Skin epidermis (tissue), 12 donors: ENCODE results near the gene CA14.
A peak's percentile ranks its signal among the peaks of the same experiment; 100 is the strongest.
"Not testable (repeated sequence)": the region's sequence is repeated elsewhere in the genome, so short reads cannot be mapped to it uniquely, and the experiment has no call there.

Experiments used
- H3K27ac ChIP-seq, 21 experiments: fragments of 200-600 bp; sonication (generic) in 11 of 21; one replicate each; pipeline ENCODE4 v1.5.0; 2020; ENCODE audit warnings: mild to moderate bottlenecking in 3 of 21, inconsistent platforms in 2 of 21, moderate library complexity in 2 of 21
- H3K4me3 ChIP-seq, 7 experiments: fragments of 200-600 bp; sonication (generic) in 2 of 7; one replicate each; pipeline ENCODE4 v1.5.0; 2020; ENCODE audit warnings: inconsistent platforms in 2 of 7, mild to moderate bottlenecking in 2 of 7, moderate library complexity in 1 of 7

The CA14 gene

DNA sequence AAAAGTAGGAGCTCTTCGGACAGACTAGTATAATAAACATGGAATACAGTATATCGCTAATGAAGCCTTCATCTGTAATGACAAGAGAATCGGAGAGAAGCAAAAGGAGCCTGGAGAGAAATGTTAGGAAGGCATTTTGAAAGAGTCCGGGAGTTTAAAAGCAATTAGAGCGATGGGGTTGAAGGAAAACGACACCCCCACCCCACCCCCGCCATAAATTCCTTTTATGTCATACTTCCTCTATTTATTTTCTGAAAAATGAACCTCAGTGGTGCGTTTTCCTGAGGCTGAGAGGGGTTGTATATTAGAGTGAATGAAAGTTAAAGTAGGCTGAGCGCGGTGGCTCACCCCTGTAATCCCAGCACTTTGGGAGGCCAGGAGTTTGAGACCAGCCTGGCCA is 11.9 kb downstream of the CA14 start:
- Histone ChIP-seq H3K4me3 (peak overlapping the region; percentile 77 to 99 (median 93)), H3K27ac (peak overlapping the region in 20 of 21 experiments; percentile 67 to 99 (median 97))

DNA sequence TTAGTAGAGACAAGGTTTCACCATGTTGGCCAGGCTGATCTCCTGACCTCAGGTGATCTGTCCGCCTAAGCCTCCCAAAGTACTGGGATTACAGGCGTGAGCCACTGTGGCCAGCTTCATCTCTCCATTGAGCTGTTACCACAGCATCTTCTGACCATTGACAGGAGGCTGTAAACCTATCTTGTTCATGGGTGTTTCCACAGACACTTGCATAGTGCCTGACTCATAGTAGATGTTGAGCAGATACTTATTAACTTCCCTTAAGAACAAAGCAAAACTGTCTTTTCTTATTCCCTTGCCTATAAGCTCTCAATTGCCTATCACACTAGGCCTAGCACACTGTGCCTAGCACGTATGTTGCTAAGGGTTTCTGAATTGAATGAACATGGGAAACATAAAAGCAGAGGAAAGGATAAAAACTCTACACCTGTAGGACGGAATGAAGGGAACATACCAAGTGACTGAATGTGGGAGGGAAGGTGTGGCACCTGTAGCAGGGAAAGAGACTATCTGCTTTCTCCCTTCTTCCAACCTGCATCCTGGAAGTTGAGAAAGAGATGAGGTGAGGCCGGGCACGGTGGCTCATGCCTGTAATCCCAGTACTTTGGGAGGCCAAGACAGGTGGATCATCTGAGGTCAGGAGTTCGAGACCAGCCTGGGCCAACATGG is 13.9 kb downstream of the CA14 start:
- Histone ChIP-seq H3K4me3 (no peak overlapping the region), H3K27ac (peak overlapping the region in 4 of 21 experiments; percentile 23 to 72 (median 48))

DNA sequence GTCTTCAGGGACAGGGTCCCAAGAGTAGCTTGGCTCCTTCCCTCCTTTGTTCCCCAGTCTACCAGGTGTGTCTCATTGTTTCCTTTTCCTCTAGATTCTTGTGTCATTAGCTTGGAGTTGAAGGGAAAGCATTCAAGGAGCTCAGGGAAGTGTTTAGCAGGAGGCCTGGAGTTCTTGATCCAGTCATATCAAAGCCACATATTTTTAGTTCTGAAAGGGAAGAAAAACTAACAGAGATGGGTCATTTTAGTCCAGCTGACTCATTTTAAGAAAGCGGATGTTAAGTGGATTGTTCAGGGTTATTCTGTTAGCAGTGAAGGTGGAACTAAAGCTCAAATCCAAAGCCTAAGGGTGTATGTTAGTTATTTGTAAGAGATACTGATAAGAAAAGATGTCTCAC is 15.7 kb downstream of the CA14 start:
- H3K4me3 ChIP-seq, result no peak overlapping the region
- H3K27ac ChIP-seq, result peak overlapping the region in 10 of 21 experiments; percentile 18 to 72 (median 52)

DNA sequence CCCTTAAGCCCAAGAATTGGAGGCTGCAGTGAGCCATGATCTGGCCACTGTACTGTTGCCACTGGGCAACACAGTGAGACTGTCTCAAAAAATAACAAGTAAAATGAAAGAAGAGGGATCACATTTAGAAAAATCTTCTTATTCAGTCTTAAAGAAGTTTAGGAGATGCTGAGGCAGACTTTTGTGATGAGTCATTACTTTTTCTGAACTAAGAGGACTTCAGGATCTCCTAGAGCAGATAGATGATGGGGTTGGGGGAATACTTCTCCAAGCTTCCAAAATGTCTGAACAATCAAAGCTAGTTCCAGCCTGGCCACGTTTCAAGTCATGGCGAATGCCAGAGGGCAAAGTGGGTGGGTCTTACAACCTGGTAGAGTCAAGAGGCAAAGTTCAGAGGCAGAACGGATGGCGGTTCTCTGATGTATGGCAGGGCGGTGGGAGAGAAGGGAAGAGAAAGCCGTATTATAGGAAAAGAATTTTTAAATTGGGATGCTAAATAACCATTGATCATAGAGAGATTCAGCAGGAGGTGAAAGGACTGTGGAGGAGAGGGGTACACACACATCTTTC is 22.6 kb downstream of the CA14 start:
- Histone ChIP-seq H3K4me3 (no peak overlapping the region), H3K27ac (peak overlapping the region in 9 of 21 experiments; percentile 66 to 94 (median 87))

DNA sequence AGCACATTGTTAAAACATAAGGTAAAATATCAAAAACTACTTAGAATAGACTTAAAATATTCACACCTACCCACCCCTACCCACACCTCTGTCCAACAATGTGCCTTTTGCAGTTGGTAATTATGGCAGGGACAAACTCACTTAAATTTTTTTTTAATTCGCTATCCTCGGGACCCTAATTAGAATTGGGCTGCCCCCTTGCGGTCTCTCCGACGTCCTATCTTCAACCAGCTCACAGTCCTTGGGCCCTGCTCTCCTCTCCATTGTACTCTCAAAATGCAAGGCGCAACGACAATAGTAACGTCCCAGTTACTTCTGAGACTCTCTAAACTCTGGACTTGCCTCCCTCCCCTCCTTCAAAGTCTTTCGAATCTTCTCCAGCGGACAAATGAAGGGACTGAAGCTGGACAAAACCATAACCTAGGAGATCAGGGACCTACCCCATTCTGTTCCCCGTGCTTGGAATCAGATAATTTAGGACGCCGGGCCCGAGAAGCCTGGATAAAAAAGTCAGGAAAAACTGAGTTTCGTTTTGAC is 23.7 kb downstream of the CA14 start:
- H3K27ac ChIP-seq, result peak overlapping the region in 20 of 21 experiments; percentile 39 to 94 (median 85)
- peak overlapping the region; percentile 29 to 54 (median 49) for H3K4me3 ChIP-seq

DNA sequence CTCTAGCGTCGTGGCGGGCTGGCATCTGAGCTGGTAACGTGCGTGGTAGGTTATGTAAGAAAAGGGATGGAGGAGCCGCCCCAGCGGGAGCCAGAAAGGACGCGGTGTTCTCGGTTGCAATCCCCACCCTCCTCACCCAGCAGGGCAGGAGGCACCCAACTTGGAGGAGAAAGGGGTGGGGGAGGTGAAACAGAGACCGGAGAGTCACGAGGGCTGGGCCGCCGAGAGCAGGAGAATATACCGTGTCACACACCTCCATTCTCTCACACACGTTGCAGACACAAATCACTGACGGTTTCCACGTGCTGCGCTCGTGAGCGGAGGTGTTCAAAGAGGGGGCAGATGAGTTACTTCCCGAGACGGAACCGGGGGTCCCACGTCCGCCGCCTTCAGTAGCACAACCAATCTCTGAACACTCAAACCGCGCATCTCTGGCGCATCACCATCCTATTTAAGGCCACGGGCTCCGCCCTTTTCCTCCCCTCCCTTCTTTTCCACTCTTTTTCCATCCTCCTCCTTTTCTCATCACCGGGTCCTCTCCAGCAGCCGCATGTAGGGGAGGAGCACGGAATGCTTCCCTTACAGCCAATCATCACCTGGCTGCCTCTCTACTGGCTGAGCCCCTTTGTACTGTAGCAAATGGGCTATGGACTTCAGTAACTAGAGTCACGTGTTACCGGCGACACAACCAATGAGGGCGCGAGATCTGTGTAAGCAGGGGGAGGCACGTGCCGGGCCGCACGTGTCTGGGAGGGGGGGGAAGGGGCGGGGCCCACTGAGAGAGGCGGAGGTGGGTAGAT is 24.4 kb downstream of the CA14 start, which contains the start of gene CIART:
Gene CIART, plus strand, starts transcription at position 797 of the 800 bp plus-strand sequence. CDS start 714 bp downstream, outside the sequence.
- Histone ChIP-seq H3K4me3 (peak within 1 kb of the TSS; percentile 29 to 54 (median 49)), H3K27ac (peak within 1 kb of the TSS; percentile 8 to 94 (median 84))

DNA sequence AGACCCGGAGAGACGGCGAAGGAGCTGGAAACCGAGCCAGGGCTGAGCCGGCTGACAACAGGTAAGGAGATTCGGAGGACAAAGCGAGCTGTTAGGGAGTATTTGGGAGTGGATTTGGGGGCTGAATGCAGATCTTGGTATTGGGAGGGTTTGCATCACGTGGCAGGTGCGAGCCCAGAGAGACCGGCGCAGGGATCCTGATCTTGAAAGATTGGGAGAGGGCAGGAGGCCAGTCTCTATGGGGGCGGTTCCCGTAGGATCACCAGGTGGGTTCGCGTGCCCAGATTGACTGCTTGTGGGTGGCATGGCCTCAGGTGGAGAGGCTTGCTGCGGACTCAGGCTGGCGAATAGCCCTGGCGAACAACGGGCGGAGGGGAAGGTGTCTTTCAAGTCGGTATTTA is 25.0 kb downstream of the CA14 start:
- peak overlapping the region in 19 of 21 experiments; percentile 37 to 94 (median 74) for H3K27ac ChIP-seq

DNA sequence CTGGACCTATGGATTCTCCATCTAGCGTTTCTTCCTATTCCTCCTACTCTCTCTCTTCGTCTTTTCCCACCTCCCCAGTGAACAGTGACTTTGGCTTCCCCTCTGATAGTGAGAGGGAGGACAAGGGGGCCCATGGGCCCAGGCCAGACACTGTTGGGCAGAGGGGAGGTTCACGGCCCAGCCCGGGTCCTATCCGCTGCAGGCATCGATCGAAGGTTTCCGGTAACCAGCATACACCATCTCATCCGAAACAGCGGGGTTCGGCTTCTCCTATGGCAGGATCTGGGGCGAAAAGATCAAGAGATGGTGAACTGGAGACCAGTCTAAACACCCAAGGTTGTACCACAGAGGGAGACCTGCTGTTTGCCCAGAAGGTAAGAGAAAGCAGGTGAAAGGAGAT is 25.7 kb downstream of the CA14 start:
- peak overlapping the region in 6 of 7 experiments; percentile 41 to 54 (median 49) for H3K4me3 ChIP-seq
- peak overlapping the region in 13 of 21 experiments; percentile 60 to 94 (median 75) for H3K27ac ChIP-seq

More for the DNA sequence above, 25.0 kb downstream of the CA14 start:
- peak overlapping the region; percentile 29 to 54 (median 49) for H3K4me3 ChIP-seq

DNA sequence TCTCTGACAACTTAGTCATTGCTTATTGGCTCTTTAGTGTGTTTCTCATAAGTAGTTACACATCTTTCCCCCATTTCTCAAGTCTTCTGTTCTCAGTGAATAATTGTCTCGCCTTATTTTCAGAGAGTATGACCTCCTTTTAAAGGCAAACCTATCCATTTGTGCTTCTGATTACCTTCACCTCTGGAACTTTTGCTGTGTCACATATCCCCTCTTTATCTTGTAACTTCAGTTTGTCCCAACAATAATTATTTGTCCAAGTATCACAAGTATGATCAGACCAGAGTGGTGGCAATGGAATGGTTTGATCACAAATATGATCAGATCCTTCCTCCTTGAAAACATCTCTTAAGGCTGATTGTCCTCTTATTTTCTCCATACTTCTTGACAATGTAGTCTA is 30.8 kb downstream of the CA14 start:
- no peak overlapping the region for H3K27ac ChIP-seq
- H3K4me3 ChIP-seq, result no peak overlapping the region

DNA sequence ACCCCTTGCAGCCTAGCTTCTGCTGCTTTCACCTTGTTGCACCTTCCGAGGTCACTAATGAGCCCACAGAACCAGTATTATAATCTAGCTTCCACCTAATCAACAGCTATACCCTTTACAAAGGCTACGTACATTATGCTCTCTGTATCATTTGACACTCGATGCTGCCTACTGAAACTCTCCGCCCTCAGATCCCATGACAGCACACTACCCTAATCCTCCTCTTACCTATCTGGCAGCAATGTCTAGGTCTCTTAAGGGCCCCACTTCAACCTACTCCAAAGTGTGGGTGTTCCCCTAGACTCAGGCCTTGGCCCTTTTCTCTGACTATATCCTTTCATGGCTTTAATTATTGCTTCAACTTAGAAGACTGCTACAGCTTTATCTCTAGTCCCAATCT is 31.2 kb downstream of the CA14 start:
- H3K4me3 ChIP-seq, result no peak overlapping the region
- H3K27ac ChIP-seq, result no peak overlapping the region

DNA sequence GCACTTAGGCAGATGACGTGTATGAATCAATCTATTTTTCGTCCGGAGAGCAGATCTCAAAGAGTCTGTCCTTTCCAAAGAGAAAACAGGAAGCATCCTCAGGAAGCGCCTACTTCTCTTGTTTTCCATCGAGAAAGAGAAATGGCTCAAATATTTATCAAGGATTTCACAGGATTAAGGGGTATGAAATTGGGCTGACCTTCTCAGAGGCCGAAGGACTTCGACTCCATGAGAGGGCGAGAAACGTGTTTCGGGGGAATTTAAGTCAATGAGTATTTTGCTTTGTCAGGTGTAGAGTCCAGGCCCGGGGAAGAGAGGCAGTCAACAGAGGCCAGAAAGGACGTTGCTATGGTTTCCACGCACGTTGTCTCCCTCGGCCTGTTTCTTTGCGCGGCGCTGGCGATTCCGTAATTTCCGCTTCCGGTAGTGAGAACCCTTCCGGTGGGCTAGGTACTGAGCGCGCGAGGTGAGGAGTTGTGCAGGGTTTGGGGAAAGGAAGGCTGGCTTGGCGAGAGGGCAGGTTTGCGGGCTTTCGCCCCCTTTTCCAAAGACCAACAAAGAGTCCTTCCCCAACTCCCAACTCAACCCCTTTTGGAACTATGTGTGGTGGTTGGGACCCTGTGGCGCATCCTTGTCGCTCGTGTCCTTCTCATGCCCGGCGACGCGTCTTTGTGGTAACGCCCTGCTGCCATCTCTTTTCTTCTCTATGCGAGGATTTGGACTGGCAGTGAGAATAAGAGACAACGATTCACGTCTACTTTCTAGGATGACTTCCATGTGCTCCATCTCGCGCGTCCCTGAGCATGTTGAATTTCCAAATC is 36.1 kb downstream of the CA14 start, which contains the start of gene MRPS21:
Gene MRPS21, plus strand, starts transcription at position 429 of the 821 bp plus-strand sequence. CDS start 506 bp downstream, outside the sequence.
- peak within 1 kb of the TSS; percentile 59 to 89 (median 69) for H3K4me3 ChIP-seq

DNA sequence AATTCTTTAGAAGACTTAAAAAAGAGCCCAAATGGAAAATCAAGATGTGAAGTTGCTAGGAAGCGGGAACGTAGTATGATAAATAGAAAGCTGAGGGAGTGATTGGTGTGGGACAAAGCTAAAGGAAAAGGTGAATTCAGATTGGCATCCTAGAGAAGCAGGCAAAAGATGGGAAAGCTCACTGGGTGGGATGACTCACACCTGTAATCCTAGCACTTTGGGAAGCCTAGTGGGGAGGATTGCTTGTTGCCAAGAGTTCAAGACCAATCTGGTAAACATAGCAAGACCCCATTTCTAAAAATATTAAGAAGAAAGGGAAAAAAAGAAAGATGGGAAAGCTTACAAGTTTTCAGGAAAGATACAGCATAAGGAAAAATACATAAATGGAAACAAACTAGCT is 37.9 kb downstream of the CA14 start:
- no peak overlapping the region for H3K27ac ChIP-seq
- no peak overlapping the region for H3K4me3 ChIP-seq

More for the DNA sequence above, 36.1 kb downstream of the CA14 start, which contains the start of gene MRPS21:
- peak within 1 kb of the TSS in 20 of 21 experiments; percentile 26 to 82 (median 72) for H3K27ac ChIP-seq

DNA sequence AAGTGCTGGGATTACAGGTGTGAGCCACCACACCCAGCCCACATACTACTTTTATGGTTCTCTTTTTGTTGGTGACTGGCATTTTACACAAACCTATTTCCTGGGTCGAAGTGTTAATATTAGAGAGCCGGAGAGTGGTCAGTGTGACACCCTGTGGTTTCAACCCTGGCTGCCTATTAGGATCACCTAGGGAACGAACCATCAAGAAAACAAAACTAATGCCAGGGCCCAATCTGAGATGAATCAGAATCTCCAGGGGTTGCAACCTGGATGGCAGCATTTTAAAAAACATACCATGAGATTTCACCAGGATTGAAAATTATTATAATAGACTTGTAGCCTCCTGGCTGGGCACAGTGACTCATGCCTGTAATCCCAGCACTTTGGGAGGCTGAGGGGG is 42.1 kb downstream of the CA14 start:
- no peak overlapping the region for H3K27ac ChIP-seq
- no peak overlapping the region for H3K4me3 ChIP-seq

DNA sequence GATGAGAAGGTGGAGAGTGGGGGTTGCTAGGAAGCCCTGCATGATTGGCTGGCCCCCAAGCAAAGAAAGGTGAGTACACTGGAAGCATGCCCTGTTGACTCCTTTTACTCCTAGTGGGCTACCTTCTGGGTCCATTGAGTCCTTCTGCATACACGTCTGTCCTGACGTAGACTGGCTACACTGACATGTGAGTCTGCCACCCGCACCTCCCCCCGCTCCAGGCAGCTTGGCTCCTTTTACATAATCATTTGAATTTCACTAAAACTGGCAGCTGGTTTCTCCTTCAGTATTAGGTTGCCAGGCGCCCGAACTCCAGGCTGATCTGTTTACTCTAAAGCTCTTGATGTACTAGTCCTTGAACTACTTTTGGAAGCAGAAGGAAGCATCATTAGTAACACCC is 44.8 kb downstream of the CA14 start:
- no peak overlapping the region for H3K27ac ChIP-seq
- no peak overlapping the region for H3K4me3 ChIP-seq

DNA sequence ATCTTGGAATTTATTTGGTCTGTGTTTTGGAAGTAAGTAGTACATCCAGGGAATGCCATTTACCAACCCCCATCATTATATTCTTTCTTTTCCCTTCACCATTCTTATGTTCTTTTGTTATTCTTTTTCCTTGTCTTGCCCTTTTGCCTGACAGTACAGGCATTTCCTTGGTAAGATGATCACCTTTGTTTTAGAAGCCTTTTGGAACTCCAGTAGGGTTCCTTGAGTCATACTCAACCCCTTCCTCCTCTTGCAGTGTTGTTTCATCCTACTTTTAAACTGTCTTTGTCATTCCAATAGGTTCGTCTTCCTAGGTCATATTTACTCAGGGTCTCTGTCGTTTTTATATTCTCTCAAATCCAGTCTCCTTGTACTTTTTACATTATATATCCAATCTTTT is 45.3 kb downstream of the CA14 start:
- Histone ChIP-seq H3K4me3 (no peak overlapping the region), H3K27ac (no peak overlapping the region)

DNA sequence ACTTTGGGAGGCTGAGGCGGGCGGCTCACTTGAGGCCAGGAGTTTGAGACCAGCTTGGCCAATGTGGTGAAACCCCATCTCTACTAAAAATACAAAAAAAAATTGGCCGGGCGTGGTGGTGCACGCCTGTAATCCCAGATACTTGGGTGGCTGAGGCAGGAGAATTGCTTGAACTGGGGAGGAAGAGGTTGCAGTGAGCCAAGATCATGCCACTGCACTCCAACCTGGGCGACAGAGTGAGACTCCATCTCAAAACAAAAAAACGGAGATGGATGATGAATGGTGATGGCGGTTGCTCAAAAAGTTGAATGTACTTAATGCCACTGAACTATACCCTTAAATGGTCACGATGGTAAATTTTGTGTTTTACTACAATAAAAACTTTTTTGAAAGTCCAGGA is 51.0 kb downstream of the CA14 start:
- not testable (repeated sequence) for H3K27ac ChIP-seq, H3K4me3 ChIP-seq

DNA sequence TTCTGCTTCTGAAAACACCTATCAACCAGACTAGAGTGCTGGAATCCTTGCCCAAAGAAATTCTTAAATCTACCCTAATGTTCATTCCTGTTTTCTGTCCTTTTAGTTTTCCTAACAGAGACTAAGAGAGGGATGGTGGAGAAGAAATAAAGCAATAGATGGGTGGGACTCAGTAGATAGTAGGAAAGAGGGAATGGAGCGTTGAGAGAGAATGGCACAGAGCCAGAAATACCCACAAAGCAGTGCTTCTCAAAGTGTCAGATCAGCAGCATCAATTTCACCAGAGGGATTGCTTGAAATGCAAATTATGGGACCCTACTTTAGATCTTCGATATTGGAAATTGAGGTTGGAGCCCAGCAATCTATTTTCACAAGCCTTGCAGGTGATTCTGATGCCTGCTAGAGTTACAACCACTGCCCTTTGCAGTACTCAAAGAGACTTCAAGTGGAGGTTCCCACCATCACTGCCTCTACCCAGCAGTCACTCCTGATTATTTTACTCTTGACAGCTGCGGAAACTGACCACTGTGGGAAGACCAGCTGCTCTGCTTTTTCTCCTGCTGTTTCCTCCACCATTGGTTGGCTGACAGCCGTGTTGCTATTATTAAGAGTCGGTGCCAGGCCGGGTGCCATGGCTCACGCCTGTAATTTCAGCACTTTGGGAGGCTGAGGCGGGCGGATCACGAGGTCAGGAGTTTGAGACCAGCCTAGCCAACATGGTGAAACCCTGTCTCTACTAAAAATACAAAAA is 52.4 kb downstream of the CA14 start:
- Histone ChIP-seq H3K27ac (no peak overlapping the region), H3K4me3 (no peak overlapping the region)

DNA sequence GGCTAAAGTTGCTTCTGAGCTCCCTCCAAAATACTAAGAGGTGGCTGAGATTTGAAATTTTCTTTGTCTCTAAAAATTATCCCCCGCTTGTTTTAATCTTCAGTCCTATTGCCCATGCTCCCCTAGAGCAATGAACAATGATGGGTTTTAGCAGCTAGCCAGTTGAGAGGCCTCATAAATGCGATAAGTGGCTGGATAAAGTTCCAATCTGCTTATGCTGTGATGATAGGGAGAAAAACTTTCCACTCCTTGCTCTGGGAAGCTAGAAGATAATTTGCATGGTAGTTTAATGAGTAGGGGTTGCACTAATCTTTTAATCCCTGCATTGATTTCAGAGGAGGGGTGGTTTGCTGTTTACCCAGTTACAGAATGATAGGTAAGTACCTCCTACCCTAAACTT is 54.2 kb downstream of the CA14 start:
- H3K27ac ChIP-seq, result no peak overlapping the region
- H3K4me3 ChIP-seq, result no peak overlapping the region
